Liver (tissue), 3 donors: ENCODE results near the gene DMRTA2.

Experiments used
- CTCF ChIP-seq: fragments of 150-350 bp; IDR thresholded peaks from 2 replicates; pipeline ENCODE4 v1.5.1; 2017; ENCODE audit warnings: improper control_type of control experiment, low read depth, low read length; ENCODE audit not compliant: missing input control
- EGR1 ChIP-seq, 2 donors: IDR thresholded peaks; 2 replicates each; pipeline ENCODE4 v1.6.1; 2016 to 2018; ENCODE audit warnings: antibody characterized with exemption in 2 of 2, low read depth in 2 of 2
- MAX ChIP-seq: IDR thresholded peaks from 2 replicates; pipeline ENCODE4 v1.6.1; 2016; ENCODE audit warnings: antibody characterized with exemption
- TAF1 ChIP-seq: conservative IDR thresholded peaks from 2 replicates; pipeline ENCODE4 v1.6.1; 2016; ENCODE audit warnings: antibody characterized with exemption, mild to moderate bottlenecking
- donor health status: healthy.
- donor health status: healthy.

- TF ChIP-seq CTCF (no peak), EGR1 (IDR thresholded peaks at IDR 0.05; ENCODE audit: low read depth in 2 of 2) (no peak), TAF1 (no peak), MAX (no peak)
Measured at GRCh38 chr1:50422946-50423669, at the start of gene DMRTA2.
